Mucosa of descending colon (tissue), 3 donors: ENCODE results near the gene HIBCH. TPM values are rescaled to one million over a fixed set of nuclear protein-coding genes. Genes with fewer than 3 reads are reported as not detected.
"Not testable (repeated sequence)": the region's sequence is repeated elsewhere in the genome, so short reads cannot be mapped to it uniquely, and the experiment has no call there.

Experiments used
- ATAC-seq: fragments of 200-7000 bp; cut with Tn5 transposase; one replicate; pipeline ENCODE4 v1.9.1; 2020; ENCODE audit warnings: mild to moderate bottlenecking, moderate library complexity
- DNase-seq, 3 donors: peaks; one replicate each; pipeline ENCODE4 v3.0.0-alpha.2; 2020
- H3K36me3 ChIP-seq: fragments of 200-600 bp; one replicate; pipeline ENCODE4 v1.8.0; 2021; ENCODE audit warnings: low read depth, mild to moderate bottlenecking
- H3K4me1 ChIP-seq: fragments of 200-600 bp; one replicate; pipeline ENCODE4 v1.8.0; 2021; ENCODE audit warnings: low read depth, mild to moderate bottlenecking
- H3K4me3 ChIP-seq: fragments of 200-600 bp; one replicate; pipeline ENCODE4 v1.8.0; 2021; ENCODE audit warnings: mild to moderate bottlenecking
- H3K9me3 ChIP-seq: fragments of 200-600 bp; one replicate; pipeline ENCODE4 v1.8.0; 2021; ENCODE audit warnings: mild to moderate bottlenecking
- intact Hi-C, 2 donors: fragments of 100-400 bp; cut with DNase I in 1 of 2; cut with micrococcal nuclease in 1 of 2; formaldehyde crosslinking; loops; one replicate each; pipeline versions ENCODE4 v1.11.0 to v1.11.1; 2022; cut with DNase I, micrococcal nuclease
- total RNA-seq, 3 donors: library from RNA; stranded (reverse); fragmentation: NEBNext Ultra II Directional in 2 of 3; extraction: Animal tissue kit (Norgen Biotek cat#: 25700) in 2 of 3; gene quantifications; one replicate each; pipeline versions ENCODE4 v1.2.1 to v1.2.4, GENCODE V29; 2021 to 2023
- TF ChIP-seq, protein P1 (sequence below): fragments of 200-600 bp; IDR thresholded peaks from one replicate; pipeline ENCODE4 v1.8.0; 2022; ENCODE audit warnings: antibody characterized with exemption, mild to moderate bottlenecking
- donor health status: DM: no; HTN: no; CAD: no; lungs with moderate emphysema.
- donor health status: DM: no; HTN: no; CAD: no.
- donor health status: DM: no; HTN: yes; CAD: no.

Gene HIBCH
- total RNA-seq, 3 donors from 2014 or later: 46.5 to 79.3 (median 46.7) TPM

GRCh38 chr2:190250421-190250820 is 69.2 kb downstream of the HIBCH start:
- ATAC-seq: no peak
- intact Hi-C loops: no loop called here
- Histone ChIP-seq H3K4me1 (no peaks in the 10 kb centered on the region), H3K36me3 (no peaks in the 10 kb centered on the region), H3K4me3 (no peak overlapping the region), H3K9me3 (no peaks in the 10 kb centered on the region)
- TF ChIP-seq, protein P1, sequence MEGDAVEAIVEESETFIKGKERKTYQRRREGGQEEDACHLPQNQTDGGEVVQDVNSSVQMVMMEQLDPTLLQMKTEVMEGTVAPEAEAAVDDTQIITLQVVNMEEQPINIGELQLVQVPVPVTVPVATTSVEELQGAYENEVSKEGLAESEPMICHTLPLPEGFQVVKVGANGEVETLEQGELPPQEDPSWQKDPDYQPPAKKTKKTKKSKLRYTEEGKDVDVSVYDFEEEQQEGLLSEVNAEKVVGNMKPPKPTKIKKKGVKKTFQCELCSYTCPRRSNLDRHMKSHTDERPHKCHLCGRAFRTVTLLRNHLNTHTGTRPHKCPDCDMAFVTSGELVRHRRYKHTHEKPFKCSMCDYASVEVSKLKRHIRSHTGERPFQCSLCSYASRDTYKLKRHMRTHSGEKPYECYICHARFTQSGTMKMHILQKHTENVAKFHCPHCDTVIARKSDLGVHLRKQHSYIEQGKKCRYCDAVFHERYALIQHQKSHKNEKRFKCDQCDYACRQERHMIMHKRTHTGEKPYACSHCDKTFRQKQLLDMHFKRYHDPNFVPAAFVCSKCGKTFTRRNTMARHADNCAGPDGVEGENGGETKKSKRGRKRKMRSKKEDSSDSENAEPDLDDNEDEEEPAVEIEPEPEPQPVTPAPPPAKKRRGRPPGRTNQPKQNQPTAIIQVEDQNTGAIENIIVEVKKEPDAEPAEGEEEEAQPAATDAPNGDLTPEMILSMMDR: no peak
- DNase-seq: no peak

- Histone ChIP-seq H3K36me3 (no peaks in the 10 kb centered on the region), H3K9me3 (no peaks in the 10 kb centered on the region), H3K4me1 (peaks cover 14% of the 10 kb centered on the region), H3K4me3 (no peak overlapping the region)
- TF ChIP-seq, protein P1: no peak
- ATAC-seq: peak; percentile 99
- intact Hi-C loops: no loop called here
- peak in 1 of 3 donors; percentile 41 for DNase-seq
Measured at GRCh38 chr2:190235551-190236075, 84.0 kb downstream of the HIBCH start.

GRCh38 chr2:190235101-190235500 is 84.5 kb downstream of the HIBCH start:
- Histone ChIP-seq H3K9me3 (no peaks in the 10 kb centered on the region), H3K4me3 (no peak overlapping the region), H3K4me1 (peaks cover 14% of the 10 kb centered on the region), H3K36me3 (no peaks in the 10 kb centered on the region)
- ATAC-seq (no peak), DNase-seq (no peak)
- intact Hi-C loops: no loop called here
- TF ChIP-seq, protein P1: no peak

DNA sequence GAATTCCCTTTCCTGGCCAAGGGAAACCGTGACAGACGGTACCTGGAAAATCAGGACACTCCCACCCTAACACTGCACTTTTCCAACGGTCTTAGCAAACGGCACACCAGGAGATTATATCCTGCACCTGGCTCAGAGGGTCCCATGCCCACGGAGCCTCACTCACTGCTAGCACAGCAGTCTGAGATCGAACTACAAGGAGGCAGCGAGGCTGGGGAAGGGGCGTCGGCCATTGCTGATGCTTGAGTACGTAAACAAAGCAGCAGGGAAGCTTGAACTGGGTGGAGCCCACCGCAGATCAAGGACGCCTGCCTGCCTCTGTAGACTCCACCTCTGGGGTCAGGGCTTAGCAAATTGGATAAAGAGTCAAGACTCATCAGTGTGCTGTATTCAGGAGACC is 95.6 kb downstream of the HIBCH start:
- H3K4me1 ChIP-seq, H3K9me3 ChIP-seq, H3K36me3 ChIP-seq, H3K4me3 ChIP-seq, ATAC-seq, intact Hi-C loops, DNase-seq: not testable (repeated sequence)

DNA sequence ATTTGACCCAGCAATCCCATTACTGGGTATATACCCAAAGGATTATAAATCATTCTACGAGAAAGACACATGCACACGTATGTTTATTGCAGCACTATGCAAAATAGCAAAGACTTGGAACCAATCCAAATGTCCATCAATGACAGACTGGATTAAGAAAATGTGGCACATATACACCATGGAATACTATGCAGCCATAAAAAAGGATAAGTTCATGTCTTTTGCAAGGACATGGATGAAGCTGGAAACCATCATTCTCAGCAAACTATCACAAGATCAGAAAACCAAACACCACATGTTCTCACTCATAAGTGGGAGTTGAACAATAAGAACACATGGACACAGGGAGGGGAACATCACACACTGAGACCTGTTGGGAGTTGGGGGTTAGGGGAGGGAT is 96.9 kb downstream of the HIBCH start:
- H3K4me1 ChIP-seq, H3K4me3 ChIP-seq, H3K9me3 ChIP-seq, H3K36me3 ChIP-seq, ATAC-seq, intact Hi-C loops, DNase-seq: not testable (repeated sequence)

DNA sequence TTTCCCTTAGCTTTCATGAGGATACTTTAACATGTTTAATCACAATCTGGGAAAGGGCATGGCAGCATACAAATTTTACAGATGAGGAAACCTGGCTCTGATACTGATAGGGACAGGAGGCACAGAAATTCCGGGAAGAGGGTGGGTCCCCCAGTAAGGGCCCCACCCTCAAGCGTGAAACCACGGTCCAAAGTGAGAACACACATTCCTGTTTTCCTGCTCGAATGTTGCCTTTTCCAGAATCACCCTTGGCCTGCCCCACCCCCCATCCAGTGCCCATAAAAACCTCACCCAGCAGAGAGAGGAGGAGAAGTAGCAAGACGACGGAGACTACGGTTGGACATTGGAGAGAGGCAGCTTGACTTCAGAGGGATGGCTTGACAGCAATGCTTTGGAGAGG is 98.2 kb downstream of the HIBCH start:
- TF ChIP-seq, protein P1: no peak
- Histone ChIP-seq H3K36me3 (no peaks in the 10 kb centered on the region), H3K4me1 (no peaks in the 10 kb centered on the region), H3K9me3 (no peaks in the 10 kb centered on the region), H3K4me3 (no peak overlapping the region)
- ATAC-seq (peak; percentile 98), DNase-seq (peak; percentile 80 to 88 (median 86))
- intact Hi-C loops: no loop called here

DNA sequence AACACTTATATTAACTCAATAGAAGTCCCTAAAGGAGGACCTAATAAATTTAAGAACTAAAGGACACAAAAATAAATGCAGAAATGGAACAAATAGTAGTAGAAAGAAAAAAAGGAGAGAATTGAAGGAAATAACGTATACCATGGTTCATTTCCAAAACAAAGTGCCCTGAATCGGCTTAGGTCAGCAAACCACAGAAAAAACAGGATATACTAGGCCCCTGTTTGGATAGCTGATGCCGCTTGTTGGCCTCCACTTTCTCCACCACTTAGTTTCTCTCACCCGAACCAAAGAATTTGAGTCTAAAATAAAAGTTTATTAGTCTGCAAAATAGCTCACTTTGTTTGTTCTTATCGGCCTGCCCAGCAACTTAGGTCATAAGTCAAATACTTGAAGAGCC is 100.4 kb downstream of the HIBCH start:
- no peaks in the 10 kb centered on the region for H3K36me3 ChIP-seq
- no peaks in the 10 kb centered on the region for H3K4me1 ChIP-seq
- ATAC-seq: no peak
- intact Hi-C loops: no loop called here
- TF ChIP-seq, protein P1: no peak
- H3K9me3 ChIP-seq: no peaks in the 10 kb centered on the region
- no peak for DNase-seq
- H3K4me3 ChIP-seq: no peak overlapping the region
